Stimulated activated CD4-positive, alpha-beta T cell treated with anti-CD3 and anti-CD28 coated beads, Interleukin-12 subunit alpha, Interleukin-12 subunit beta, amount 100 ng/mL, for 48 hours (primary cell): ENCODE measurements around the gene UHRF2.
A peak's percentile ranks its signal among the peaks of the same experiment; 100 is the strongest.
"Not testable (repeated sequence)": the region's sequence is repeated elsewhere in the genome, so short reads cannot be mapped to it uniquely, and the experiment has no call there.

Source experiments
- DNase-seq, 3 donors: peaks; one replicate each; pipeline ENCODE4 v3.0.0-alpha.2; 2020; ENCODE audit warnings: low read depth in 2 of 3, low spot score in 1 of 3

Gene UHRF2, protein sequence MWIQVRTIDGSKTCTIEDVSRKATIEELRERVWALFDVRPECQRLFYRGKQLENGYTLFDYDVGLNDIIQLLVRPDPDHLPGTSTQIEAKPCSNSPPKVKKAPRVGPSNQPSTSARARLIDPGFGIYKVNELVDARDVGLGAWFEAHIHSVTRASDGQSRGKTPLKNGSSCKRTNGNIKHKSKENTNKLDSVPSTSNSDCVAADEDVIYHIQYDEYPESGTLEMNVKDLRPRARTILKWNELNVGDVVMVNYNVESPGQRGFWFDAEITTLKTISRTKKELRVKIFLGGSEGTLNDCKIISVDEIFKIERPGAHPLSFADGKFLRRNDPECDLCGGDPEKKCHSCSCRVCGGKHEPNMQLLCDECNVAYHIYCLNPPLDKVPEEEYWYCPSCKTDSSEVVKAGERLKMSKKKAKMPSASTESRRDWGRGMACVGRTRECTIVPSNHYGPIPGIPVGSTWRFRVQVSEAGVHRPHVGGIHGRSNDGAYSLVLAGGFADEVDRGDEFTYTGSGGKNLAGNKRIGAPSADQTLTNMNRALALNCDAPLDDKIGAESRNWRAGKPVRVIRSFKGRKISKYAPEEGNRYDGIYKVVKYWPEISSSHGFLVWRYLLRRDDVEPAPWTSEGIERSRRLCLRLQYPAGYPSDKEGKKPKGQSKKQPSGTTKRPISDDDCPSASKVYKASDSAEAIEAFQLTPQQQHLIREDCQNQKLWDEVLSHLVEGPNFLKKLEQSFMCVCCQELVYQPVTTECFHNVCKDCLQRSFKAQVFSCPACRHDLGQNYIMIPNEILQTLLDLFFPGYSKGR

DNA sequence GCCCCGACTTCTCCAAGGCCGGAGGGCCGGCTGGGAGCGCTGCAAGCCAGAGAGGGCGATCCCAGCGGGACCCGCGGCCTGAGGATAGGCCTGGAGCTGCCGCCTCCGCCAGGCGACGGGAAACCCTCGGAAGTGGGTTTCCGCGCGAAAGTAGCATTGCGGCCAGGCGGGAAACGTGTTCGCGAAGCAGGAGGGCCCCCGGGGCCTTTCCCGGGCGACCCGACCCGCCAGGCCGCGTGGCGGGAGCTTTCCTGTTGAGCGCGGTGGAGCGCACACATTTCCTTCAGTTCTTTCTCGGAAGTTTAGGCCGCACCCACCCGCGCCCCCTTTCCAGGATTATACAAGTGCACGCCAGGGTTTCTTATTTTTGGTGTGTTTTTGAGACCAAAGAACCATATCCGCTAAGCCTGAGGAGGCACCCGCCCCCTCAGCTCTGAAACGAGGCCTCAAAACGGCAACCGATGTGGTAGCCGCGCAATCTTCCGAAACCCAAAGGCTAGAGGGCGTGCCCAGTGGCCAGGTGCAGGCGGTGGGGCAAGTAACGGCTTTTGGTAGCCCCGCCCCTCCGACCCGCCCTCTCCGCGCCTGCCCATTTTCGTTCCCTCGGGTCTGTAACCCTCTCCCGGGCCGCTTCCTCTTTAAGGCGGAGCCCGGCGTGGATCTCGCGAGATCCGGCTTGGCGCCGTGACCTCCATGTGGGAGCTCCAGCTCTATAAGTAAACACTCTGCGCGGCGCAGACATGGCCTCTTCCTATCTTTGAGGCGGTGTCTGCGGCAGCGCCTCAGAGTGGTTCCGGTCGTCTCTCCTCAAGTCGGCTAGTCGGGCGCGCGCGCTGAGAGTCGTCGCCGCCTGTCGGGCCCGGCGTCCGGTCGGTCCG lies at the start of gene UHRF2:
Gene UHRF2, plus strand, starts transcription at position 713 of the 878 bp plus-strand sequence. CDS start 292 bp downstream, outside the sequence.
- peak; percentile 99 to 100 (median 99) for DNase-seq

DNA sequence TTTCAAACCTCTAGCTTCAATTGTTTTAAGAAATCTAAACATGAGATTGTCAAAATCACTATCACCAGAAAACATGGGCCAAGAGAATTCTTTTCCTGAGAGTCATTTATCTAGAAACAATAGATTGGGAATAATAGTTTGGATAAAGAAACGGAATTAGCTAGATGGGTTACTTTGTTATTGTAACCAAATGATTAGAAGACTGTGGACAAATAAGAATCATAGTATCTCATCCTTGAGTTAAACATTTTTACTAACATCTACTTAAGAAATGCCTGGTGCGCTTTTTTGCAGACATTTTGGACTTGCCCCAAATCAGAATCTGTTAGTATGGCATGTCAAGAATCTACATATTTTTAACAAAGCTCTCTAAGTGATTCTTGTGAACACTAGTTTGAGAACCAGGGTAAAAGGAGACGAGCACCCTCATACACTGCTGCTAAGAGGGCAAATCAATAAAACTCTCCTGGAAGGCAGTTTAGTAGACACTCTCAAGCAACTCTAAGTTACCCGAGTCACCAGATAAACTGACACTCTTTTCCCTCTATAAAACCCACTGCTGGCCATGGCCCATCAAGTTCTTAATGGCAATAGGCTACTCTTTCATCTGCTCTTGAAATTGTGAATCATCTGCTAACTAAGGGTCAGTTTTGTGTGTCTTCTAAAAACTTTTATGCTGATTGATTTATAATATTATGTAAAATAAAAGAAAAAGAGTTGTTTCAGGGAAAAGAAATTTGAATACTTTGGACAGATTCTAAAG lies 45.7 kb upstream of the UHRF2 start:
- DNase-seq, result no peak

GRCh38 chr9:6368831-6369230 lies 44.2 kb upstream of the UHRF2 start:
- no peak for DNase-seq

DNA sequence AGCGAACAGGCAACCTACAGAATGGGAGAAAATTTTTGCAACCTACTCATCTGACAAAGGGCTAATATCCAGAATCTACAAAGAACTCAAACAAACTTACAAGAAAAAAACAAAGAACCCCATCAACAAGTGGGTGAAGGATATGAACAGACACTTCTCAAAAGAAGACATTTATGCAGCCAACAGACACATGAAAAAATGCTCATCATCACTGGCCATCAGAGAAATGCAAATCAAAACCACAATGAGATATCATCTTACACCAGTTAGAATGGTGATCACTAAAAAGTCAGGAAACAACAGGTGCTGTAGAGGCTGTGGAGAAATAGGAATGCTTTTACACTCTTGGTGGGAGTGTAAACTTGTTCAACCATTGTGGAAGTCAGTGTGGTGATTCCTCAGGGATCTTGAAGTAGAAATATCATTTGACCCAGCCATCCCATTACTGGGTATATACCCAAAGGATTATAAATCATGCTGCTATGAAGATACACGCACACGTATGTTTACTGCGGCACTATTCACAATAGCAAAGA lies 31.5 kb upstream of the UHRF2 start:
- DNase-seq, result not testable (repeated sequence)

DNA sequence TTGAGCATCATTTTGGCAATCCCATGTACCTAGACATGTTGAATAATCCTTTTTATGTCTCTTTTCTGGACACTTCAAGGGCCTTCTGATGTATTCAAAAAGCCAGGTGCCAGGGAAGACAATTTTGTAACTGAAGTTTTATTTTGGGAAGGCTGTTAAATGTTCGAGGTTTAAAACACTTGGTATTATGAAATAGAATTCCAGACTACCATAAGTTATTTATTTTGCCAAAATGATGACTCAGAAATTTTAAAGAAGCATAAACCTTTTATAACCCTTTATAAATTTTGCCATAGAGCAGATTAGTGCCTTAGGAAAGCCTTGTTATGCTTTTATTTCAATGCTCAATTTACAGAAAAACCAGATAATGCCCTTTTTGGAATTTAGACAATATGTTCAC lies 30.3 kb upstream of the UHRF2 start:
- DNase-seq, result no peak

DNA sequence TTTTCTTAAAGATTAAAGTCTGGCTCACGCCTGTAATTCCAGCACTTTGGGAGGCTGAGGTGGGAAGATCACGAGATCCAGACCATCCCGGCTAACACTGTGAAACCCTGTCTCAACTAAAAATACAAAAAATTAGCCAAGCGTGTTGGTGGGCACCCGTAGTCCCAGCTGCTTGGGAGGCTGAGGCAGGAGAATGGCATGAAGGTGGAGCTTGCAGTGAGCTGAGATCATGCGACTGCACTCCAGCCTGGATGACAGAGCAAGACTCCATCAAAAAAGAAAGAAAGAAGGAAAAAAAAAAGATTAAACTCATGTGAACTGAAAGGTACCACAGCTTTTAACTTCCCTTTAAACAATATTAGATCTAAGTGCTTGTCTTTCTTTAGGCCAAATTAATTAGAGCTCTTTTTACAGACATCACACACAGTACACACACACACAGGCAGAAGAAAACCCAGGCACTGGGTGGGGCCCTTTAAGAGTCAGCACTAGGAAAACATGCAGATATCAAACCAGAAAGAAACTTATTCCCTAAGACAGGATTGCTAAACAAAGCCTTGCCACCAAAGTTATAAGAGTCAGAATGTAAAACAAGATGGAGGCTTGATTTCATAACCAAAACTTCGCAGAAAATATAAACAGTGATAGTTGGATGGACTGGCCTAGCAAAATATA lies 29.3 kb upstream of the UHRF2 start:
- DNase-seq, result no peak

- no peak for DNase-seq
Measured at GRCh38 chr9:6384732-6385131, 28.3 kb upstream of the UHRF2 start.

DNA sequence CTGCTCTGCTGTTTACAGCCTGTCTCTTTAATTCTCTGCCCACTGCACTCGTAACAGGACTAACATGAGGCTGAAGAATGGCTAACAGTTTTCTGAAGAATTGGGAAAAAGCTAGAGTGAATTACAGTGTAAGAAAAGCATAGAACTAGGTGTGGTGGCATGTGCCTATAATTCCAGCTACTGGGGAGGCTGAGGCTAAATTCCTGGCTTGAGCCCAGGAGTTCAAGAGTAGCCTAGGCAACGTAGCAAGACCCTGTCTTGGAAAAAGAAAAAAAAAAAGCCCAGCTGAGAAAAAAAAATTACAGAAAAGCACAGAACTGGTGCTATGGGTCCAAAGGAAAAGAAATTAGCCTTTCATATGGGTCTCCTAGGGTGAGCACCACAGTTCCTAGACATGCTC lies 13.9 kb upstream of the UHRF2 start:
- no peak for DNase-seq

DNA sequence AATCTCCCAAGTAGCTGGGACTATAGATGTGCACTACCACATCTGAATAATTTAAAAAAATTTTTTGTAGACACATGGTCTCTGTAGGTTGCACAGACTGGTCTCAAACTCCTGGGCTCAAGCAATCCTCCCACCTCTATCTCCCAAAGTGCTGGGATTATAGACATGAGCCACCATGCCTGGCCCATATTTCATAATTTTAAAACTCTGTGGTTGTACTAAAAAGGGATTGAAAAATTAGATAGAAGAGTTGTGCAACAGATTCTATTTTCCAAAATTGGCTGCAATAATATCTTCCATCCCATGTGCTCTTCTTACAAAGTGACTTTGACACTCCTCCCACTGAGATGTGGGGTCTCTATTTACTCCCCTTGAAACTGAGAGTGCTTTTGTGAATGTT lies 7.6 kb upstream of the UHRF2 start:
- DNase-seq, result no peak

DNA sequence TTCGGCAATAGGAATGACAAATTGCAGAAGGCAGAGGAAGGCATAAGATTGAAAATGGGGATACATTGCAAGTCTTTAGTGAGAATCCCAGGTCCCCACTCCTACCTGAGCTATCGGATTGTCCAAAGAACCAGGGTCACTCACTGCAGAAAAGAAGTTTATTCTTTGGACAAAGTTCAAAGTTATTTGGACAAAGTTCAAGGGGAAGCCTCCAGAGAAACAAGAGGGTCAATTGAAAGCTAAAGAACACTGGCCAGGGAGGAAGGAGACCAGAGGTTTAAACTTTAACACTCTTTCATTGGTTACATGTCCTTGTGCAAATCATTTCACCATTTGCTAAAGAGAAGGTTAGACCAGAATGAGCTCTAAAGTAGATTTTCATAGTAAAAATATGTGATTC lies 5.2 kb upstream of the UHRF2 start:
- no peak for DNase-seq

DNA sequence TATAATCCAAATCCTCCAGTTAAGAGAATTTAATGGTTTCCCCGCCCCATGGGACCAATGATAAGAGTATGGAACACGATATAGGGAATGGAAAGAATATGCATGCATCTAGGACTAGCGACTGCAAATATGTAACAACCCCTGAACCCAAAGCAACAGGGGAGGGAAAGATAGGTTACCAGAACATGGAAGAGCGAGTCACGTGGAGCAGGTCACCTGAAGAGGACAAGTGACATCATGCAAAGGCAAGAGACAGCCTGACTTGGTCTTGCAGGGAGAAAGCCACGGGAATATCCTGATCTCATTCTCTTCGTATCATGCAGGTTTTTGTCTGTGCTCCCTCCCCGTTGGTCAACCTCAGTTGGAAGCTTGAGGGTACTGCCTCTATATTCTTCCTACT lies 4.7 kb upstream of the UHRF2 start:
- DNase-seq, result no peak

- DNase-seq, result no peak
Measured at GRCh38 chr9:6409811-6410210, 3.2 kb upstream of the UHRF2 start.

DNA sequence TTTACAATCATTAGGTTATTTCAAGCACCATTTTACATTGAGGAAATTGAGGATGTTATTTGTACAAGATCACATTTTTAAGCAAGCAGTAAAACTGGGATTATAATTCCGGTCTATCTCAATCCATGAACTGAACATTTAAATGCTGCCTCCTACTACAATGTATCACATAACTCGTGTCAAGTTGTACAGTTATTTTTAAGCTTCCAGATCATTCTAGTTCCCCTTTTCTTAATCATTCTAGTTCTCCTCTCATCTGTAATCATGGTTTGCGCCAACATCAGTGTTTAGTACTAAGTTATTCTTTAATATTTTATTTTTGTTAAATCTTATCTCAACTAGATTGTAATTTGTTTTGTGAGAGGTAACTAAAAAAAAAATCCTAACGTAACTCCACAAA lies 2.4 kb upstream of the UHRF2 start:
- DNase-seq, result no peak

GRCh38 chr9:6413365-6414246 lies 607 bp downstream of the UHRF2 start:
- peak in 1 of 3 donors; percentile 21 for DNase-seq

DNA sequence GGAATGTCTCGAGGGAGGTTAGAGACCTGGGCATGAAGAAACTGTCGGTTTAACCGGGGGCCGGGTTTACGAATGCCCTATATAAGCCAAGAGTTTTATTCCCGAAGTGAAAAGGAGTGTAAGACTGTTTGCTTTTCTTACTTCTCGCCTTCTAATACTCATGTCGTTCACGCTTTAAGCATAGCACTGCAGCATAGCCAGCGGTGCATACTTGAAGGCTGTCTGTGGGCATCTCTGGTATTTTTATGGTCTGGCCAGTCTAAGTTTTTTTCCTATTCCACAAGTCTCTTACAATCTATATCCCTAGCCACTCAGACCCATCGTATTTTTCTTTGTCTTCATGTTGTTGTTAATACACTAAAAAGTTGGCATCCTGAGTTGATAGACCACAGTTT lies 1.2 kb downstream of the UHRF2 start:
- no peak for DNase-seq

GRCh38 chr9:6415266-6415665 lies 2.3 kb downstream of the UHRF2 start:
- DNase-seq, result no peak

DNA sequence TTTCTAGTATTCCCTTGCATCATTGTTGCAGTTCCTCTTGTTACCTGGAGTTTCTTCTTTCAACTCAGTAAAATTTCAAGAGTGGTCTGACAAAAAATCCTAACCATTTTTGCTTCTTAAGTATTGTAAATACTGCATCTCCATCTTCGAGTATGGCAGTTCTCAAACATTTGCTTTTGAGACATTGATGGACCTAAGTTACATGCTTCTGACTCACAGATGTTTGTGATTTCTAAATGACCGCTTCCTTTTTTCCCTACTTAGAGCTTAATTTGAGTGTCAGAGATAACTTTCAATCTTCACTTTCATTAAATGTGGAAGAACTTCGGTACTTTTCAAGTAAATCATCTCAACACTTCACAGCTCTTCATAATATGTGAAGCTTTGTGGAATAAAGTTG lies 4.2 kb downstream of the UHRF2 start:
- no peak for DNase-seq

DNA sequence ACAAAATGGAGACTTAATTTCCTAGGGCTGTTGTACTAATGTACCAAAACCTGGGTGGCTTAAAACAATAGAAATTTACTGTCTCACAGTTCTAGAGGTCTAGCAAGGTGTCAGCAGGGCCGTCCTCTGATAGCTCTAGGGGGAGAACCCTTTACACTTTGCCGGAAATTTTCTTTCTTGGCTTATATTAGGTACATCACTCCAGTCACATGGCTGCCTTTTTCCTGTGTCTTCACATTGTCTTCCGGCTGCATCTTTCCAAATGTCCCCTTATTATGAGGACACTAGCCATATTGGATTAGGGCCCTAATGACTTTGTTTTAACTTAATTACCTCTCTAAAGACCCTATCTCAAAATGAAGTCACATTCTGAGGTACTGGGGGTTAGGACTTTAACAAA lies 5.8 kb downstream of the UHRF2 start:
- DNase-seq, result no peak

DNA sequence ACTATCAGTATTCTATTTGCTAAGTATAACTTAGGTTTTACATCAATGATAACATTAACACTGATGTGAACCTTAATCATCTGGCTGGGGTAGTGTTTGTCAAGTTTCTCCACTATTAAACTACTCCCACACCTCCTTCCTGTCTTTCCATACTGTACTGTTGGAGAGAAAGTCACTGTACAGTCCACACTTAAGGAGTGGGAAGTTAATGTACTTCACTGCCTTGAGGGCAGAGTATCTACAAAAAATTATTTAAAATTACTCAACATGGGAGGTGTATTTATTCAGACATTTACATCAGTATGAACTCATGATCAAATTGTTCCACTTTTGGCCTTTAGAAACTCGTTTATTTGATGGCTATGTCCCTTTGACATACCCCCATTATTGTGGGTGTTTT lies 11.9 kb downstream of the UHRF2 start:
- DNase-seq, result no peak
